Subcutaneous preadipocyte (primary cell): ENCODE data around the gene MRPL37. TPM values are rescaled to one million over a fixed set of nuclear protein-coding genes. Genes with fewer than 3 reads are reported as not detected.

Experiments
- total RNA-seq: library from RNA; depleted of rRNA; stranded (reverse); fragments of >200 nt; gene quantifications from 2 replicates; pipeline ENCODE4 v1.2.3, GENCODE V29; 2012

The MRPL37 gene
- total RNA-seq: 102 and 119 TPM in 2 replicates

GRCh38 chr1:54199765-54200518 is at the start of gene MRPL37, which contains the start of gene CYB5RL:
TSS of gene MRPL37 (plus strand) at chr1:54200167. CDS start at chr1:54200244, 77 bp downstream.
TSS of gene CYB5RL (minus strand) at chr1:54200030. CDS start at chr1:54195616, 4,414 bp downstream.

GRCh38 chr1:54152696-54153095 is 47.3 kb upstream of the MRPL37 start, which contains the start of gene CDCP2:
TSS of gene CDCP2 (minus strand) at chr1:54153000. CDS start at chr1:54152922, 78 bp downstream.

Other genes starting within 250 kb of the MRPL37 start
- not detected in 2 replicates for gene LDLRAD1, start 182.0 kb upstream of the MRPL37 start, total RNA-seq
- gene TMEM59, start 147.0 kb upstream of the MRPL37 start, total RNA-seq: 116 and 150 TPM in 2 replicates
- gene TCEANC2, start 146.6 kb upstream of the MRPL37 start, total RNA-seq: 2.2 and 5.1 TPM in 2 replicates
- gene CDCP2, start 47.2 kb upstream of the MRPL37 start, total RNA-seq: not detected in 2 replicates
- gene CYB5RL, start 137 bp upstream of the MRPL37 start, total RNA-seq: 7.6 and 8.5 TPM in 2 replicates
- 11.4 and 25.4 TPM in 2 replicates for gene SSBP3, start 206.2 kb downstream of the MRPL37 start, total RNA-seq